ENCODE results near the gene CD63. TPM values are rescaled to one million over a fixed set of nuclear protein-coding genes. Genes with fewer than 3 reads are reported as not detected.

Gene CD63
- total and polyA plus RNA-seq, 2 of the 4 experiments (the other 2 are of a cell fraction) = 995 to 1,398 TPM

DNA sequence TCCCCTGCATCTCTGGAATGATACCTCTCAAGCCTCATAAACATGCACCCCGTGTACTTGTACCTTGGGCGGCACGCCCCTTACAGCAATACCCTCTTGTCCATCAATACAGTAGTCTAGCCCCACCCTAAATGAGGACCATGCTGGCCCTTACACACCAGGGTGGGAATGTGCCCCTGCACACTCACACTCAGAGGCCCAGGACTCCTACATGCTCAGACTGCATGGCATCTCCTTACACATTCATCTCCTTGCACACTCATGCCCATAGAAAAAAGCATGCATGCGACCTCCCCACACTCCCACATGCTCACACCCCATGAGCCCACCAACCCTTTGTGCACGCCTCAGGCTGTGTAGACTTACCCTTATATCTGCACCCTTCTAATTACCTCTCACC is 43.1 kb downstream of the CD63 start:
- dilution Hi-C loops (cut with HindIII; ENCODE audit: low sequenced_read_pairs, unreplicated experiment) (no loop called here), intact Hi-C loops (cut with micrococcal nuclease) (no loop called here), in situ Hi-C loops (cut with MboI; ENCODE audit: low sequenced_read_pairs) (no loop called here)
- no peak overlapping the region for H2BK5ac ChIP-seq (ENCODE audit: low read depth, low read length, poor library complexity, severe bottlenecking)
- no peak for DNase-seq
- WGBS, 2 experiments (ENCODE audit: extremely low coverage in 2 of 2, insufficient read length in 1 of 2) = 100% methylated on average over 2 of the region's 5 CpGs; no CpG with 5 or more reads in 1 of the 2 experiments
- H4K8ac ChIP-seq (ENCODE audit: low read depth in 2 of 2, low read length in 2 of 2) = no peak overlapping the region
- POLR2A ChIA-PET (ENCODE audit: unreplicated experiment) = no interaction called here
- H3K9me3 ChIP-seq (ENCODE audit: control insufficient read depth, insufficient read depth, low read length) = no peaks in the 10 kb centered on the region
- no peak overlapping the region for H2BK20ac ChIP-seq (ENCODE audit: low read depth, low read length)
- ATAC-seq (ENCODE audit: low read depth) = no peak
- H3K9ac ChIP-seq (ENCODE audit: low read depth, low read length) = no peak overlapping the region
- no peaks in the 10 kb centered on the region for H3K9me1 ChIP-seq (ENCODE audit: insufficient read depth, low read length)
- H4K5ac ChIP-seq (ENCODE audit: low read depth, low read length) = no peak overlapping the region
- no TSS peak for BruUV-seq (replicated peaks)
- no peak overlapping the region for H2AK9ac ChIP-seq (replicated peaks; ENCODE audit: low read depth, low read length, poor library complexity)
- no peak overlapping the region for H3K14ac ChIP-seq (replicated peaks; ENCODE audit: low read depth, low read length)
- H2AFZ ChIP-seq (replicated peaks; ENCODE audit: low read length, poor library complexity) = no peak overlapping the region
- H3K4me1 ChIP-seq (ENCODE audit: control insufficient read depth, insufficient read depth, low read length) = peaks cover 2% of the 10 kb centered on the region
- H3K27ac ChIP-seq (ENCODE audit: insufficient read depth, low read length) = no peak overlapping the region
- H2BK120ac ChIP-seq (ENCODE audit: low read depth, low read length) = no peak overlapping the region
- H3K23ac ChIP-seq (ENCODE audit: low read depth, low read length) = no peak overlapping the region
- TF ChIP-seq CHD1 (IDR thresholded peaks at IDR 0.05; ENCODE audit: low read depth, low read length) (no peak), CEBPB (IDR thresholded peaks at IDR 0.05; ENCODE audit: low read depth, low read length) (no peak), RCOR1 (IDR thresholded peaks at IDR 0.05; ENCODE audit: insufficient replicate concordance, low read length) (no peak), RAD21 (IDR thresholded peaks at IDR 0.05; ENCODE audit: low read length) (no peak), SMC3 (IDR thresholded peaks at IDR 0.05; ENCODE audit: low read depth, low read length) (no peak), BHLHE40 (IDR thresholded peaks at IDR 0.05; ENCODE audit: low read depth, low read length) (no peak)
- TF ChIP-seq, protein P1, sequence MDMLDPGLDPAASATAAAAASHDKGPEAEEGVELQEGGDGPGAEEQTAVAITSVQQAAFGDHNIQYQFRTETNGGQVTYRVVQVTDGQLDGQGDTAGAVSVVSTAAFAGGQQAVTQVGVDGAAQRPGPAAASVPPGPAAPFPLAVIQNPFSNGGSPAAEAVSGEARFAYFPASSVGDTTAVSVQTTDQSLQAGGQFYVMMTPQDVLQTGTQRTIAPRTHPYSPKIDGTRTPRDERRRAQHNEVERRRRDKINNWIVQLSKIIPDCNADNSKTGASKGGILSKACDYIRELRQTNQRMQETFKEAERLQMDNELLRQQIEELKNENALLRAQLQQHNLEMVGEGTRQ (IDR thresholded peaks at IDR 0.05; ENCODE audit: low read depth, low read length) = no peak
- TF ChIP-seq, protein P2, sequence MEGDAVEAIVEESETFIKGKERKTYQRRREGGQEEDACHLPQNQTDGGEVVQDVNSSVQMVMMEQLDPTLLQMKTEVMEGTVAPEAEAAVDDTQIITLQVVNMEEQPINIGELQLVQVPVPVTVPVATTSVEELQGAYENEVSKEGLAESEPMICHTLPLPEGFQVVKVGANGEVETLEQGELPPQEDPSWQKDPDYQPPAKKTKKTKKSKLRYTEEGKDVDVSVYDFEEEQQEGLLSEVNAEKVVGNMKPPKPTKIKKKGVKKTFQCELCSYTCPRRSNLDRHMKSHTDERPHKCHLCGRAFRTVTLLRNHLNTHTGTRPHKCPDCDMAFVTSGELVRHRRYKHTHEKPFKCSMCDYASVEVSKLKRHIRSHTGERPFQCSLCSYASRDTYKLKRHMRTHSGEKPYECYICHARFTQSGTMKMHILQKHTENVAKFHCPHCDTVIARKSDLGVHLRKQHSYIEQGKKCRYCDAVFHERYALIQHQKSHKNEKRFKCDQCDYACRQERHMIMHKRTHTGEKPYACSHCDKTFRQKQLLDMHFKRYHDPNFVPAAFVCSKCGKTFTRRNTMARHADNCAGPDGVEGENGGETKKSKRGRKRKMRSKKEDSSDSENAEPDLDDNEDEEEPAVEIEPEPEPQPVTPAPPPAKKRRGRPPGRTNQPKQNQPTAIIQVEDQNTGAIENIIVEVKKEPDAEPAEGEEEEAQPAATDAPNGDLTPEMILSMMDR (conservative IDR thresholded peaks at IDR 0.05; ENCODE audit: low read depth, low read length) = no peak
- TF ChIP-seq, protein P3, sequence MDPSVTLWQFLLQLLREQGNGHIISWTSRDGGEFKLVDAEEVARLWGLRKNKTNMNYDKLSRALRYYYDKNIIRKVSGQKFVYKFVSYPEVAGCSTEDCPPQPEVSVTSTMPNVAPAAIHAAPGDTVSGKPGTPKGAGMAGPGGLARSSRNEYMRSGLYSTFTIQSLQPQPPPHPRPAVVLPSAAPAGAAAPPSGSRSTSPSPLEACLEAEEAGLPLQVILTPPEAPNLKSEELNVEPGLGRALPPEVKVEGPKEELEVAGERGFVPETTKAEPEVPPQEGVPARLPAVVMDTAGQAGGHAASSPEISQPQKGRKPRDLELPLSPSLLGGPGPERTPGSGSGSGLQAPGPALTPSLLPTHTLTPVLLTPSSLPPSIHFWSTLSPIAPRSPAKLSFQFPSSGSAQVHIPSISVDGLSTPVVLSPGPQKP (IDR thresholded peaks at IDR 0.05; ENCODE audit: borderline replicate concordance, low read depth, low read length) = no peak
- H3K4me2 ChIP-seq (ENCODE audit: low read depth, low read length) = no peak overlapping the region
- no peaks in the 10 kb centered on the region for H3K36me3 ChIP-seq (ENCODE audit: control insufficient read depth, insufficient read depth, low read length)
- no peak overlapping the region for H2BK15ac ChIP-seq (ENCODE audit: low read depth, low read length)
- no peak overlapping the region for H3K56ac ChIP-seq (ENCODE audit: extremely low read depth, insufficient read depth, low read length)
- H2AK5ac ChIP-seq (ENCODE audit: low read depth, low read length) = no peak overlapping the region
- CTCF ChIA-PET = no interaction called here
- no peak overlapping the region for H3K18ac ChIP-seq (ENCODE audit: low read depth, low read length)
- no peak overlapping the region for H3K4ac ChIP-seq (ENCODE audit: low read depth, low read length)
- H4K91ac ChIP-seq (ENCODE audit: insufficient read depth, low read depth, low read length) = no peak overlapping the region
- H3K79me1 ChIP-seq (ENCODE audit: low read depth in 1 of 2, low read length in 2 of 2) = no peaks in the 10 kb centered on the region
- no peaks in the 10 kb centered on the region for H4K20me1 ChIP-seq (ENCODE audit: insufficient read depth, low read length)
- H3K4me3 ChIP-seq (ENCODE audit: insufficient read depth, low read depth, low read length) = no peak overlapping the region
- peaks cover 13% of the 10 kb centered on the region for H3K27me3 ChIP-seq (ENCODE audit: control insufficient read depth, insufficient read depth, low read length)
